Measurements from ENCODE around the gene TRAPPC1. TPM values are rescaled to one million over a fixed set of nuclear protein-coding genes. Genes with fewer than 3 reads are reported as not detected.
"Not testable (repeated sequence)": the region's sequence is repeated elsewhere in the genome, so short reads cannot be mapped to it uniquely, and the experiment has no call there.

The TRAPPC1 gene
- total and polyA plus RNA-seq, 5 experiments from 2014 or later: 93.4 to 219 (median 199) TPM

GRCh38 chr17:7955414-7956227 is 23.9 kb upstream of the TRAPPC1 start:
- H3K4me3 Mint-ChIP-seq: no peak overlapping the region
- H3K4me1 Mint-ChIP-seq: peaks cover 0 to 6% (median 2%) of the 10 kb centered on the region in 4 donors
- H3K27ac Mint-ChIP-seq: no peak overlapping the region
- ATAC-seq: no peak
- no peak for DNase-seq
- H3K27me3 Mint-ChIP-seq: peaks cover 0 to 9% (median 0%) of the 10 kb centered on the region in 5 donors
- H3K36me3 Mint-ChIP-seq: no peaks in the 10 kb centered on the region
- POLR2A ChIA-PET: no interaction called here
- no peaks in the 10 kb centered on the region for H3K9me3 Mint-ChIP-seq

GRCh38 chr17:7953266-7953665 is 21.5 kb upstream of the TRAPPC1 start:
- POLR2A ChIA-PET, H3K27me3 Mint-ChIP-seq, H3K4me1 Mint-ChIP-seq, DNase-seq, H3K4me3 Mint-ChIP-seq, ATAC-seq, H3K27ac Mint-ChIP-seq, H3K9me3 Mint-ChIP-seq: not testable (repeated sequence)
- peaks cover 0 to 17% (median 10%) of the 10 kb centered on the region in 3 donors for H3K36me3 Mint-ChIP-seq

- ATAC-seq (peak; percentile 40 to 44), DNase-seq (no peak)
- Mint-ChIP-seq H3K9me3 (no peaks in the 10 kb centered on the region), H3K4me3 (peak overlapping the region in 2 of 10 donors; percentile 1 to 2), H3K4me1 (peaks cover 0 to 8% (median 2%) of the 10 kb centered on the region in 4 donors), H3K27ac (peak overlapping the region in 9 of 10 donors; percentile 10 to 90 (median 56)), H3K27me3 (no peaks in the 10 kb centered on the region), H3K36me3 (peaks cover 0 to 36% (median 19%) of the 10 kb centered on the region in 3 donors)
- POLR2A ChIA-PET: interaction anchor here (0.7 kb wide), 1 partner anchor 149 kb away, joined by 6 read pairs; no protein-coding TSS in a partner anchor
Measured at GRCh38 chr17:7951143-7951792, 19.5 kb upstream of the TRAPPC1 start.

GRCh38 chr17:7950578-7950977 is 18.8 kb upstream of the TRAPPC1 start:
- Mint-ChIP-seq H3K4me1 (peaks cover 0 to 8% (median 2%) of the 10 kb centered on the region in 4 donors), H3K27ac (no peak overlapping the region), H3K4me3 (no peak overlapping the region), H3K27me3 (no peaks in the 10 kb centered on the region), H3K9me3 (no peaks in the 10 kb centered on the region), H3K36me3 (peaks cover 0 to 43% (median 22%) of the 10 kb centered on the region in 3 donors)
- no peak for ATAC-seq
- POLR2A ChIA-PET: interaction anchor here (0.6 to 0.7 kb wide), 2 partner anchors 33 to 149 kb away, joined by 4 to 6 read pairs; no protein-coding TSS in a partner anchor
- DNase-seq: no peak

GRCh38 chr17:7947651-7948050 is 15.9 kb upstream of the TRAPPC1 start:
- DNase-seq (no peak), ATAC-seq (no peak)
- H3K9me3 Mint-ChIP-seq: no peaks in the 10 kb centered on the region
- peaks cover 0 to 69% (median 37%) of the 10 kb centered on the region in 3 donors for H3K36me3 Mint-ChIP-seq
- peaks cover 0 to 8% (median 4%) of the 10 kb centered on the region in 4 donors for H3K4me1 Mint-ChIP-seq
- H3K27ac Mint-ChIP-seq: peak overlapping the region in 2 of 10 donors; percentile 22 to 29
- H3K4me3 Mint-ChIP-seq: no peak overlapping the region
- POLR2A ChIA-PET: no interaction called here
- H3K27me3 Mint-ChIP-seq: no peaks in the 10 kb centered on the region

GRCh38 chr17:7946441-7946840 is 14.7 kb upstream of the TRAPPC1 start:
- Mint-ChIP-seq H3K4me3 (no peak overlapping the region), H3K9me3 (no peaks in the 10 kb centered on the region), H3K36me3 (peaks cover 0 to 77% (median 37%) of the 10 kb centered on the region in 3 donors), H3K27ac (peak overlapping the region in 1 of 10 donors; percentile 55), H3K27me3 (no peaks in the 10 kb centered on the region), H3K4me1 (peaks cover 0 to 6% (median 3%) of the 10 kb centered on the region in 4 donors)
- POLR2A ChIA-PET: no interaction called here
- ATAC-seq: no peak
- no peak for DNase-seq

- no peaks in the 10 kb centered on the region for H3K9me3 Mint-ChIP-seq
- DNase-seq: no peak
- POLR2A ChIA-PET: no interaction called here
Measured at GRCh38 chr17:7945651-7946050, 13.9 kb upstream of the TRAPPC1 start.

GRCh38 chr17:7944326-7944725 is 12.6 kb upstream of the TRAPPC1 start:
- POLR2A ChIA-PET: interaction anchor here (1.3 to 1.5 kb wide), 4 partner anchors 12 to 258 kb away, joined by 3 to 5 read pairs (median 4); partner anchors contain the start of genes CNTROB and RNF227
- no peak for ATAC-seq
- no peak for DNase-seq
- Mint-ChIP-seq H3K9me3 (no peaks in the 10 kb centered on the region), H3K27ac (no peak overlapping the region), H3K4me1 (peaks cover 0 to 3% (median 1%) of the 10 kb centered on the region in 4 donors), H3K27me3 (no peaks in the 10 kb centered on the region), H3K4me3 (no peak overlapping the region), H3K36me3 (peaks cover 0 to 89% (median 39%) of the 10 kb centered on the region in 3 donors)

More at GRCh38 chr17:7945651-7946050, 13.9 kb upstream of the TRAPPC1 start:
- Mint-ChIP-seq H3K27me3 (no peaks in the 10 kb centered on the region), H3K4me3 (no peak overlapping the region), H3K27ac (no peak overlapping the region), H3K4me1 (peaks cover 0 to 3% (median 1%) of the 10 kb centered on the region in 4 donors), H3K36me3 (peaks cover 0 to 85% (median 37%) of the 10 kb centered on the region in 3 donors)
- ATAC-seq: no peak

- H3K27me3 Mint-ChIP-seq: no peaks in the 10 kb centered on the region
- H3K36me3 Mint-ChIP-seq: peaks cover 0 to 87% (median 29%) of the 10 kb centered on the region in 3 donors
- no peak overlapping the region for H3K4me3 Mint-ChIP-seq
- no peaks in the 10 kb centered on the region for H3K9me3 Mint-ChIP-seq
- DNase-seq: no peak
- peaks cover 0 to 3% (median 2%) of the 10 kb centered on the region in 4 donors for H3K4me1 Mint-ChIP-seq
- no peak for ATAC-seq
- POLR2A ChIA-PET: interaction anchor here (1.4 to 1.5 kb wide), 2 partner anchors 27 to 257 kb away, joined by 3 to 4 read pairs; partner anchors contain the start of gene RNF227
- no peak overlapping the region for H3K27ac Mint-ChIP-seq
Measured at GRCh38 chr17:7943291-7943690, 11.5 kb upstream of the TRAPPC1 start.

GRCh38 chr17:7940743-7941142 is 9.0 kb upstream of the TRAPPC1 start:
- POLR2A ChIA-PET: no interaction called here
- DNase-seq (no peak), ATAC-seq (no peak)
- H3K27ac Mint-ChIP-seq: no peak overlapping the region
- H3K27me3 Mint-ChIP-seq: no peaks in the 10 kb centered on the region
- peaks cover 0 to 83% (median 21%) of the 10 kb centered on the region in 3 donors for H3K36me3 Mint-ChIP-seq
- no peaks in the 10 kb centered on the region for H3K9me3 Mint-ChIP-seq
- peaks cover 0 to 3% (median 2%) of the 10 kb centered on the region in 4 donors for H3K4me1 Mint-ChIP-seq
- H3K4me3 Mint-ChIP-seq: no peak overlapping the region

GRCh38 chr17:7940034-7940433 is 8.3 kb upstream of the TRAPPC1 start:
- H3K4me1 Mint-ChIP-seq: peaks cover 0 to 6% (median 4%) of the 10 kb centered on the region in 4 donors
- H3K27ac Mint-ChIP-seq: peak overlapping the region in 1 of 10 donors; percentile 18
- H3K36me3 Mint-ChIP-seq: peaks cover 0 to 82% (median 19%) of the 10 kb centered on the region in 3 donors
- DNase-seq: no peak
- no peak for ATAC-seq
- H3K4me3 Mint-ChIP-seq: no peak overlapping the region
- POLR2A ChIA-PET: no interaction called here
- H3K27me3 Mint-ChIP-seq: no peaks in the 10 kb centered on the region
- H3K9me3 Mint-ChIP-seq: no peaks in the 10 kb centered on the region

GRCh38 chr17:7935859-7936258 is 4.1 kb upstream of the TRAPPC1 start:
- POLR2A ChIA-PET: interaction anchor here (0.7 kb wide), 1 partner anchor 23 kb away, joined by 4 read pairs; no protein-coding TSS in a partner anchor
- Mint-ChIP-seq H3K36me3 (peaks cover 0 to 49% (median 6%) of the 10 kb centered on the region in 3 donors), H3K27ac (no peak overlapping the region), H3K4me3 (no peak overlapping the region), H3K4me1 (peaks cover 23 to 41% (median 39%) of the 10 kb centered on the region in 4 donors), H3K27me3 (no peaks in the 10 kb centered on the region), H3K9me3 (no peaks in the 10 kb centered on the region)
- ATAC-seq (no peak), DNase-seq (no peak)
